OCI-LY1 (cell line): Measurements from ENCODE around the gene POT1.

ENCODE experiments used
- H2AFZ ChIP-seq: fragments of 200-600 bp; sonication (generic), shearing (Covaris generic); 2 replicates; pipeline ENCODE4 v1.6.0; 2014; ENCODE audit warnings: antibody characterized with exemption, mild to moderate bottlenecking, low read length
- H3F3A ChIP-seq: fragments of 200-600 bp; sonication (generic), shearing (Covaris generic); 2 replicates; pipeline ENCODE4 v1.6.0; 2014; ENCODE audit warnings: mild to moderate bottlenecking, antibody characterized with exemption, low read length, moderate library complexity; ENCODE audit not compliant: insufficient read depth
- H3K27ac ChIP-seq: fragments of 200-600 bp; sonication (generic); 2 replicates; pipeline ENCODE4 v1.5.1; 2014; ENCODE audit warnings: low read length, mixed run types, mild to moderate bottlenecking, low read depth; ENCODE audit not compliant: poor library complexity, severe bottlenecking
- H3K27me3 ChIP-seq: fragments of 200-600 bp; sonication (generic); 2 replicates; pipeline ENCODE4 v1.6.0; 2014; ENCODE audit warnings: antibody characterized with exemption, mild to moderate bottlenecking, low read length, moderate library complexity; ENCODE audit not compliant: insufficient read depth
- H3K36me3 ChIP-seq: fragments of 200-600 bp; sonication (generic); 2 replicates; pipeline ENCODE4 v1.6.1; 2014; ENCODE audit warnings: mild to moderate bottlenecking, antibody characterized with exemption, low read length, moderate library complexity, mixed read lengths; ENCODE audit not compliant: insufficient read depth
- H3K4me1 ChIP-seq: fragments of 200-600 bp; sonication (generic); 2 replicates; pipeline ENCODE4 v1.5.1; 2014; ENCODE audit warnings: mild to moderate bottlenecking, low read length, moderate library complexity; ENCODE audit not compliant: insufficient read depth, severe bottlenecking
- H3K4me2 ChIP-seq: fragments of 200-600 bp; sonication (generic), shearing (Covaris generic); 2 replicates; pipeline ENCODE4 v1.6.1; 2014; ENCODE audit warnings: low read length
- H3K4me3 ChIP-seq: fragments of 200-600 bp; sonication (generic); 2 replicates; pipeline ENCODE4 v1.5.1; 2014; ENCODE audit warnings: low read length, low read depth, mild to moderate bottlenecking, mixed read lengths; ENCODE audit not compliant: poor library complexity, severe bottlenecking
- H3K79me2 ChIP-seq: fragments of 200-600 bp; shearing (Covaris generic); 2 replicates; pipeline ENCODE4 v1.6.1; 2016; ENCODE audit warnings: mixed run types, low read length, mixed read lengths; ENCODE audit not compliant: insufficient read depth
- H3K9ac ChIP-seq: fragments of 200-600 bp; sonication (generic), shearing (Covaris generic); 2 replicates; pipeline ENCODE4 v1.6.1; 2014; ENCODE audit warnings: mild to moderate bottlenecking, low read length, mixed read lengths
- H3K9me2 ChIP-seq: fragments of 200-600 bp; sonication (generic), shearing (Covaris generic); 2 replicates; pipeline ENCODE4 v1.6.1; 2014; ENCODE audit warnings: low read depth, mild to moderate bottlenecking, low read length, mixed read lengths
- H3K9me3 ChIP-seq: fragments of 200-600 bp; shearing (Covaris generic); 2 replicates; pipeline ENCODE4 v1.6.1; 2014; ENCODE audit warnings: low read length, mixed read lengths
- H4K20me1 ChIP-seq: fragments of 200-600 bp; sonication (generic), shearing (Covaris generic); 2 replicates; pipeline ENCODE4 v1.6.0; 2016; ENCODE audit warnings: mild to moderate bottlenecking, low read length; ENCODE audit not compliant: insufficient read depth
- CTCF ChIP-seq: fragments of 200-600 bp; sonication (generic), shearing (Covaris generic); IDR thresholded peaks from 2 replicates; pipeline ENCODE4 v1.5.1; 2017; ENCODE audit warnings: mild to moderate bottlenecking, antibody characterized with exemption, low read length, moderate library complexity, mixed read lengths
- EZH2 ChIP-seq: fragments of 200-600 bp; sonication (generic), shearing (Covaris generic); IDR thresholded peaks from 2 replicates; pipeline ENCODE4 v1.8.0; 2017; ENCODE audit warnings: borderline replicate concordance, mixed run types, mild to moderate bottlenecking, antibody characterized with exemption, low read length, moderate library complexity, mixed read lengths

The POT1 gene

DNA sequence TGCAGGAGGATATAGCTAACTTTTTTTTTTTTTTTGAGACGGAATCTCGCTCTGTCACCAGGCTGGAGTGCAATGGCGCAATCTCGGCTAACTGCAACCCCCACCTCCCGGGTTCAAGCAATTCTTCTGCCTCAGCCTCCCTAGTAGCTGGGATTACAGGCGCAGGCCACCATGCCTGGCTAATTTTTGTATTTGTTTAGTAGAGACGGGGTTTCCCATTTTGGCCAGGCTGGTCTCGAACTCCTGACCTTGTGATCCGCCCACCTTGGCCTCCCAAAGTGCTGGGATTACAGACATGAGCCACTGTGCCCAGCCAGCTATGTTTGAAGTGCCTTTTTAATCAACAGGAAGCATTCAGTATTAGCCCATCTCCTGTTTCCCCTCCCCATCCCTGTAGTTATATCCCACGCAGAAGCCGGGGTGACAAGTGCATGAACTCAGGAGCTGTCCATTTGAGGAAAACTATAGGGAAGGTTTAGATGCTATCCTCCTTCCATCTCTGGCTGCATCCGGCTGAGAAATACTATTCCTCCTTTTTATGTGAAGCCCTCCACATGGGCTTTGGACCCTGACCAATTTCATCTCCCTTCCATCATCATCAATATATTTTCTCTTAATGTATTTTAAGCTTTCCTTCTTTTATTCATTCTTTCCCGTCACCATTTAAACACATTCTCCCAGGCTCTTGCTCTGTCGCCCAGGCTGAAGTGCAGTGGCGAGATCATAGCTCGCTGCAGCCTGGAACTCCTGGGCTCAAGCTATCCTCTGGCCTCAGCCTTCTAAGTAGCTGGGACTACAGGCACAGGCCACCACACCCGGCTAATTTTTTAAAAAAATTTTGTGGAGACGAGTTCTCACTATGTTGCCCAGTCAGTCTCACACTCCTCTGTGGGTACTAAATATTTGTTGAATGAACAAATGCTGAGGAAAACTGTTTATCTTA is 1.3 kb upstream of the POT1 start:
- H3K27me3 ChIP-seq: no peaks in the 10 kb centered on the region
- no peaks in the 10 kb centered on the region for H3K9me3 ChIP-seq
- H3K9ac ChIP-seq: no peak overlapping the region
- H3K4me2 ChIP-seq: no peak overlapping the region
- H3K4me1 ChIP-seq: peaks cover 26% of the 10 kb centered on the region
- H4K20me1 ChIP-seq: no peaks in the 10 kb centered on the region
- no peak overlapping the region for H3K4me3 ChIP-seq
- H3K27ac ChIP-seq: no peak overlapping the region
- H3K9me2 ChIP-seq: no peaks in the 10 kb centered on the region
- peaks cover 32% of the 10 kb centered on the region for H3K79me2 ChIP-seq
- H2AFZ ChIP-seq: no peak overlapping the region
- H3K36me3 ChIP-seq: peaks cover 24% of the 10 kb centered on the region
- no peak for TF ChIP-seq CTCF
- TF ChIP-seq EZH2: no peak
- H3F3A ChIP-seq: 0 out of 2 replicates have a peak, but pooled peaks cover 6% of the 10 kb centered on the region

GRCh38 chr7:124930173-124930623 is 573 bp upstream of the POT1 start:
- peaks cover 31% of the 10 kb centered on the region for H3K36me3 ChIP-seq
- H3K4me1 ChIP-seq: peaks cover 28% of the 10 kb centered on the region
- H3K27ac ChIP-seq: peak overlapping the region; percentile 64
- H3K79me2 ChIP-seq: peaks cover 39% of the 10 kb centered on the region
- peak overlapping the region; percentile 88 for H2AFZ ChIP-seq
- TF ChIP-seq EZH2: no peak
- TF ChIP-seq CTCF: no peak
- no peaks in the 10 kb centered on the region for H3K9me2 ChIP-seq
- H3F3A ChIP-seq: 0 out of 2 replicates have a peak, but pooled peaks cover 6% of the 10 kb centered on the region
- no peaks in the 10 kb centered on the region for H3K9me3 ChIP-seq
- H3K9ac ChIP-seq: peak overlapping the region; percentile 84
- peak overlapping the region; percentile 88 for H3K4me2 ChIP-seq
- no peaks in the 10 kb centered on the region for H3K27me3 ChIP-seq
- peak overlapping the region; percentile 79 for H3K4me3 ChIP-seq
- no peaks in the 10 kb centered on the region for H4K20me1 ChIP-seq

GRCh38 chr7:124924906-124925305 is 4.7 kb downstream of the POT1 start:
- Histone ChIP-seq H3K9me2 (no peaks in the 10 kb centered on the region), H3K4me2 (no peak overlapping the region), H3F3A (no peaks in the 10 kb centered on the region), H3K79me2 (peaks cover 91% of the 10 kb centered on the region), H3K4me3 (no peak overlapping the region), H3K9ac (no peak overlapping the region), H3K36me3 (peaks cover 62% of the 10 kb centered on the region), H4K20me1 (no peaks in the 10 kb centered on the region), H3K4me1 (peaks cover 25% of the 10 kb centered on the region), H2AFZ (no peak overlapping the region), H3K27ac (no peak overlapping the region), H3K27me3 (no peaks in the 10 kb centered on the region), H3K9me3 (no peaks in the 10 kb centered on the region)
- TF ChIP-seq CTCF: no peak
